Panc1 (cell line): ENCODE data around the gene AAK1.

Source experiments
- POLR2AphosphoS5 ChIP-seq: IDR thresholded peaks from 2 replicates; pipeline ENCODE4 v1.6.1; 2012; ENCODE audit warnings: mild to moderate bottlenecking, low read depth, low read length, moderate library complexity
- REST ChIP-seq, 2 experiments: IDR thresholded peaks; 2 replicates each; pipeline ENCODE4 v1.6.1; 2011 to 2012; ENCODE audit warnings: low read depth in 2 of 2, control low read depth in 1 of 2, low read length in 1 of 2, mild to moderate bottlenecking in 1 of 2, moderate library complexity in 1 of 2; ENCODE audit not compliant: insufficient read depth in 1 of 2
- SIN3A ChIP-seq: IDR thresholded peaks from 2 replicates; pipeline ENCODE4 v1.6.1; 2012; ENCODE audit warnings: low read depth, mild to moderate bottlenecking, low read length, moderate library complexity, borderline replicate concordance; ENCODE audit not compliant: insufficient read depth
- TCF7L2 ChIP-seq: IDR thresholded peaks from 2 replicates; pipeline ENCODE4 v1.6.1; 2011; ENCODE audit warnings: mild to moderate bottlenecking, low read depth, low read length, inconsistent platforms
- TF ChIP-seq, protein P1 (sequence below): fragments of 450-650 bp; IDR thresholded peaks from 2 replicates; pipeline ENCODE4 v1.5.1; 2017; ENCODE audit warnings: mild to moderate bottlenecking

DNA sequence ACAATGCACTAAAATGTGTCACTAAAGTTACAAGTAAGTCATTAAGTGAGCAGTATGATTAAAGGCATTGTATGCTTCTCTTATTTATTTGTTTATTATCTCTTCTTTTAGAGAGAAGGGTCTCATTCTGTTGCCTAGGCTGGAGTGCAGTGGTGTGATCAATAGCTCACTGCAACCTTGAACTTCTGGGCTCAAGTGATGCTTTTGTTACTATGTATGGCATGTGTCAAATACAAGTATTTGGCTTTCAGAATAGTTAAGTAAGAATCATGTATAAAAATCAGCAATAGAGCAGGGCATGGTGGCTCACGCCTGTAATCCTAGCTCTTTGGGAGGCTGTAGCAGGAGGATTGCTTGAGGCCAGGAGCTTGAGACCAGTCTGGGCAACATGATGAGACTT, 15.8 kb upstream of the AAK1 start:
- TF ChIP-seq, protein P1, sequence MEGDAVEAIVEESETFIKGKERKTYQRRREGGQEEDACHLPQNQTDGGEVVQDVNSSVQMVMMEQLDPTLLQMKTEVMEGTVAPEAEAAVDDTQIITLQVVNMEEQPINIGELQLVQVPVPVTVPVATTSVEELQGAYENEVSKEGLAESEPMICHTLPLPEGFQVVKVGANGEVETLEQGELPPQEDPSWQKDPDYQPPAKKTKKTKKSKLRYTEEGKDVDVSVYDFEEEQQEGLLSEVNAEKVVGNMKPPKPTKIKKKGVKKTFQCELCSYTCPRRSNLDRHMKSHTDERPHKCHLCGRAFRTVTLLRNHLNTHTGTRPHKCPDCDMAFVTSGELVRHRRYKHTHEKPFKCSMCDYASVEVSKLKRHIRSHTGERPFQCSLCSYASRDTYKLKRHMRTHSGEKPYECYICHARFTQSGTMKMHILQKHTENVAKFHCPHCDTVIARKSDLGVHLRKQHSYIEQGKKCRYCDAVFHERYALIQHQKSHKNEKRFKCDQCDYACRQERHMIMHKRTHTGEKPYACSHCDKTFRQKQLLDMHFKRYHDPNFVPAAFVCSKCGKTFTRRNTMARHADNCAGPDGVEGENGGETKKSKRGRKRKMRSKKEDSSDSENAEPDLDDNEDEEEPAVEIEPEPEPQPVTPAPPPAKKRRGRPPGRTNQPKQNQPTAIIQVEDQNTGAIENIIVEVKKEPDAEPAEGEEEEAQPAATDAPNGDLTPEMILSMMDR = no peak
- TF ChIP-seq POLR2AphosphoS5 (no peak), SIN3A (no peak), REST (IDR thresholded peaks at IDR 0.05; ENCODE audit: insufficient read depth in 1 of 2, low read depth in 2 of 2, low read length in 1 of 2) (no peak), TCF7L2 (no peak)
